HG02759 (cell line): Measurements from ENCODE around the gene KLF9.

Source experiments
- ATAC-seq: cut with Tn5 transposase; IDR thresholded peaks from one replicate; pipeline ENCODE4 v1.9.1; 2021; ENCODE audit warnings: mild to moderate bottlenecking, moderate library complexity; ENCODE audit not compliant: unreplicated experiment

Gene KLF9

DNA sequence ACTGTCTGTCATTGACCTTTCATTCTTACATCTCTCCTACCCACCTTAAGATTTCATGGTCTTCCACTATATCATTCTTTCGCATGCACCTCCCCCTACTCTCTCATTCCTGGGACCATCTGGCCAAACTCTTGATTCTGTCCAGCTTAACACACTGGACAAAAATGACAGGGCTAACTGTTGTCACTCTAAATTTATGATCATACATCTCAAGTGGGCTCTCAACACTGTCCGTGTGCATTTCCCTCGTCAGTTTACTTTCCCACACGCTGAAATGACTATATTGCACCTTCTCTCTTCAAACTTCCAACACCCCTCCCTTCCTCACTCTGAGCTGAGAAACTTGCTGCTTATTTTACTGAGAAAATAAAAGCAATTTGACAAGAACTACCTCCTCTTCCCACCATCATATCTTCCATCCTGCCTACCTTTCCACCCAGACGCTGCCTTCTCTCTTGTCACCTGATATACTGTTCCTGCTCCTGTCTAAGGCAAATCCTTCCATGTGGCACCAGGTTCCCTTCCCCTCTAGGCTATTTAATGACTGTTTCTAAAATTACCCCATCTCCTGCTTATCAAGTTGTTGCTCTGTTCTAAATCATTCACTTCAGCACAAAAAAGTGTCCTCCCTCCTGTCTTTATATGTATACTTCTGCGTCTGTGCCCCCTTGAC lies 8.1 kb upstream of the KLF9 start:
- no peak for ATAC-seq

DNA sequence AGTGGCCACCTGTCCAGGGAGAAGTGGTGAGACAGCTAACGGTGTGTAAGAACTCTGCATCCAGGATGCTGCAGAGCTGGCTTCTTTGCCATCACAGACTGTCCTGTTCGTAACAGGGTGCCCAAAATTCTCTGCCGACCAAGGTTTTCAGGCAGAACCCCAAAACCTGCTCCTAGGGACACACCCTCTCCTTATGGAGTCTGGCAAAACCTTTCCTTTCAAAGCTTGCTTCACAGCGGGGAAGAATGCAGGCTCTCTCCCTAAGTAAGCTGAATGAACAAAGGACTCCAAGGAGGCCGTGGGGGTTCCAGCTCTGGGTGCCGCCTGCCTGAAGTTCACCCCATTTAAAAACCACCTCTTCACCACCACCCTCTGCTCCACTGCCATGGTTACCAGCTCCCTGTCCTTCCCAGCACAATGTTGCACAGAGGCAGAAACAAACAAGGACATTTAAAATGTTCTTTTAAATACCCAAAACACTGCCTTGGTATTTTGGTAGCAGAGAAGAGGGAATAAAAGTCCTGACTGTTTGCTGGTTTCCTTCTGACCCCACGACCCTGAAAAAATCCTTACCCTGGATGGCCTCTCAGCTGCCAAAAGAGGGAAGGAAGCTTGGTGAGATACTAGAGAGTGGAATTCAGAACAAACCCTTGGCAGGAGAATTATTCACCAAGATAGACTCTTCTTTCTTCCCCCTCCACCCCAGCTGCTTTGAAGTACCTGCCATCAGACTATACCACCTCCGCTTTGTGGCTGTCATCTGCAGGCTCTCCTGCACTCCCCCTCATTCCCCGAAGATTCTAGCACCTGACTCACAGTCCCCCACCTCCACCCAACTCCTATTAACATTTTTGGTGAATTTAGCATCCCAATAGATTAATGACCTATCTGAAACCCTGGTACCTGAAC lies 7.1 kb upstream of the KLF9 start:
- ATAC-seq: no peak

DNA sequence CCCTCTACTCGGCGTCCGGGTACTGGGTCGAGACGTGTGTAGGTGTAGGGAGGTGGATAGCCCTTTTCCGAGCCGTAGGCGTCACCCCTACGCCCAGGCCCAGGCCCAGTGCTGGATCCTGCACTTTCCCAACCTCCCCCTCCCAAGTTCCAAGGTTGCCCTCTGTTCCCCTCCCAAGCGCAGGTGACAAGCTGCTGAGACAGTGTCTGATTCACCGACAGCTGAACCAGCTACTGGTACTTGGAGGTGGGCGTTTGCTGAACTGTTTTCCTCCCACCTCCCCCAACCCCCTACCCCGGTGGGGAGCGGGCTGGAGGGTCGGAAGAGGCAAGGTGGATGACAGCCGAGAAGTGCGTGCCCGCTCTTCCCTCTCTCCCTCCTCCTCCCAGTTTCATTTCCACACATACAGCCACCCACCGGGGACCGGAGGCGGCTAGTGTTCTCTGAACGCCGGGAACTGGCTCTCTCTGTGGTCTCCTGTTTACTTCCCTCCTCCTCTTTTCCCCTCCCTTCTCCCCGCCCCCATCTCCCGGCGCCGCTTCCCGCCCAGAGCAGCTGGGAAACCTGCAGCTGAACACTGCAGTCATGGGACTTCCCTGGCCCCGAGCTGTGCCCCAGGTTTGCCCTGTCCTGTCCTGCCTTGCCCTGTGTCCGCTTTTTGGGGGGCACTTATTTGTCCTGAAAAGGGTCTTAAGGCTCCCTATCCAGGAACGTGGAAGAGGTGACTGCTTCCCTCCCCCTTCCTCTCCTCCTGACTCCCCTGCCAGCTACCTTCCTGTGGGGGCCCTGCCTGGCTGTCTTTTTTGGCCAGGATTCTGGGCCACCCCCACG lies 6.2 kb upstream of the KLF9 start:
- ATAC-seq: no peak

DNA sequence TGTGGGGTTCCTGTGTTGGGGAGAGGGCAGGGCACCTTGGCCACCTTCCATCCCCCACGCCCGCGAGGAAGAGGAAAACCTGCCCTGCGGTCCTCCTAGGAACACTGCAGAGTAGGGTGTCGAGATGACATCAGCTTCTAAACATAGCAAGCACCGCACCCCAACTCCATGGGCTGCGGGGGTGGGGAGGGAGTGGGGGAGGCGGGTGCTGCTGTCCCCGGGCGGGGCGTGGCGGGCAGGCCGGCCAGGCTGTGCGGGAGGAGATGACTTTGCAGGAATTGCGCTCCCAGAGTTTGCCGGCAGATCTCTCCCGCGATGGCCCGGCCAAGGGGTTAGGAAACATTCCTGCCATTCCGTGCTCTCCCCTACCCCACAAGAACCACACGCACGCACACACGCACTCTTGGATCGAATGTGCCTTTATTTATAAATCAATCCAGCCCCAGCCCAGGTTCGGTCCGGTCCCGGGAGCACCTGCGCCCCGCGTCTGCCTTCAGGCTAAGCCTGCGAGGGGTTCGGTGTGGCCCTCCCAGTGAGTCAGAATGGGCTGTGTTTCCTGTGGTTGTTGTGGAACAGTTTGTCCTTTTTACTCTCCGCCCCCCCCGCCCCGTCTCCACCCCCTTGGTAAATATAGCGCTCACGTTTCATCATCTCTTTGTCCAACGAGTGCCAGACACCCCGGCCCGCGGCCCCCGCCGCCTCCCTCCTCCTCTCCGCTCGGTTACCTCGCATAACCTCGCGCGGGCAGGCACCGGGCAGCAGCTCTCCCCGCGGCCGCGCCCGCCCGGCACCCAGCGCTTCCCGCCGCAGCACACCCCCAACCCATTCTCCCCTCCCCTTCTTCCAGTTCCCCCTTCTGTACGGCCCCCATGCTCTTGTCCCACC lies 5.3 kb upstream of the KLF9 start:
- ATAC-seq: peak; percentile 41

DNA sequence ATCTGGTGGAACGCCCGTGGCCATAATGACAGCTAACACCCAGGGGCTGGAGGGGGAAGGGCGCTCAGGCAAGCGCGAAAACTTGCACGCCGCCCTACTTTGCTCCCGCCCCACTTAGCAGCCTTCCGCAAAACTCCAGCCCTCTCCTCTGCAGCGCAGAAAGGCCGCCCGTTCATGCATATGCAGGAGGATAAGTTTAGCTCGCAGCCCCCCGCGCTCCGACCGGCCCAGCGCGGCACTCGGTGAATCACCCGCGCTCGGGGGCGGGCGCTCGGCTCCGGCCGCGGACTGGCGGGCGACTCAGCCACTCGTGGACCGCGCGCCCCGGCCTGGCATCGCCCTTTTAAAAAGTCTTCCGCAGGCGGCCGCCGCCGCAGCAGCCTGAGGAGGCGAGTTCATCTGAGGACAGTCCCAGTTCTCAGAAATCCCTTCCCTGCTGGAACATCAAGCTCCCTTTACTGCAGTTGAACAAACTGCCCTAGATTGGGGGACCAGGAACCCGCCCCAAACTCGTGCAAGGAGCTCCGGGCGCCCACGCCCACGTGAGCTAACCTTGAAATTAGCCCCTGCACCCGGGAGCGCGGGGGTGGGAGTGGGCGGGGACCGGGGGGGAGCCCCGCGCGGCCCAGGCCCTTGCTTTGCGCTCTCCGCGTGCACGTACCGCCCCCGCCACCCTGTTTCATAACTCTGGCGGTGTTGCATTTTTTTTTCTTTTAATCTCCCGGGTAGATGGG lies 4.5 kb upstream of the KLF9 start:
- peak; percentile 66 for ATAC-seq

DNA sequence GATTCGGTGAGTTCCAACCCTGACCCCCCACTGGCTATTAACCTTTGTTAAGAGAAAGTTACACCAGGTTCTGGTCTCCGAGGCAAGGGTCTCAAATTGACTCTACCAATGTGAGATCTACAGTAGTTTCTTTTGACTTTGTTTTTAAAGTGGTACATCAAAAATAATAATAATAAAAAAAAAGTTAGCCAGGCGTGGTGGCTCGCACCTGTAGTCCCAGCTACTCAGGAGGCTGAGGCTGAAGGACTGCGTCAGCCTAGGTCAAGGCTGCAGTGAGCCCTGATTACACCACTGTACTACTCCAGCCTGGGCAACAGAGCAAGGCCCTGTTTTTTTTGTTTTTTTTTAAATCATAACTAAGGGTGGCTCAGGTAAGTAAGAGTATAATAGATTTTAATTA lies 1.0 kb upstream of the KLF9 start:
- no peak for ATAC-seq

DNA sequence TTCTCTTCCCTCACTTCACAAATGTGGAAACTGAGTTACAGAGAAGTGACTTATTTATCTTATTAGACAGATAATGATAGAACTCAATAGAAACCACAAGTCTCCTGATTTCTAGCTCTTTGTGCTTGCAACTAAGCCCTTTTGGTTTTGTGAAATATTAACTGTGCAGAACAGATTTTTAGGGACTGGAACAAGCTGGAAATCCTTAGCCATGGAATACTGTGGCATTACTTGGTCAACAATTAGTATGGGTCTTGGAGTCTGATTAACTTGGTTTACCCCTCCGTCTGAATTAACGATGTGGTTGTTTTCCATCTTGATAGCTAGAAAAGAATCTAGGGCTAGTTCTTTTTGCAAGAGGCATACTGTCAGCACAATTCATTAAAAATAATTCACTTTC lies 584 bp upstream of the KLF9 start:
- ATAC-seq: no peak

DNA sequence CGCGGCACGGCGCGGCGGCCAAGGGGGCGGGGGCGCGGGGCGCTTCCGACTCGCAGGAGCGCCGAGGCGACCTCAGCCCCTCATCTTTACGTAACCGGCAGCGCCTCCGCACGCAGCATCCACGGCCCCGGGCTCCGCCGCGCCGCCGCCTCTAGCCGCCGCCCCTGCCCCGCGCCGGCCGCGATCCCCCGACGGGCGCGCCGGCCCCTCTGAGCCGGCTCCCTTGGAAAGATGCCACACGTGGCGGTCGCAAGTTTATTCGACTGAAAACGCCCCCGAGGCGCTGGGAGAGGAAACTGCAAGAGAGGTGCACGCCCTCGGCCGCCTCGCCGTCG lies 1.0 kb downstream of the KLF9 start:
- ATAC-seq: peak; percentile 22

DNA sequence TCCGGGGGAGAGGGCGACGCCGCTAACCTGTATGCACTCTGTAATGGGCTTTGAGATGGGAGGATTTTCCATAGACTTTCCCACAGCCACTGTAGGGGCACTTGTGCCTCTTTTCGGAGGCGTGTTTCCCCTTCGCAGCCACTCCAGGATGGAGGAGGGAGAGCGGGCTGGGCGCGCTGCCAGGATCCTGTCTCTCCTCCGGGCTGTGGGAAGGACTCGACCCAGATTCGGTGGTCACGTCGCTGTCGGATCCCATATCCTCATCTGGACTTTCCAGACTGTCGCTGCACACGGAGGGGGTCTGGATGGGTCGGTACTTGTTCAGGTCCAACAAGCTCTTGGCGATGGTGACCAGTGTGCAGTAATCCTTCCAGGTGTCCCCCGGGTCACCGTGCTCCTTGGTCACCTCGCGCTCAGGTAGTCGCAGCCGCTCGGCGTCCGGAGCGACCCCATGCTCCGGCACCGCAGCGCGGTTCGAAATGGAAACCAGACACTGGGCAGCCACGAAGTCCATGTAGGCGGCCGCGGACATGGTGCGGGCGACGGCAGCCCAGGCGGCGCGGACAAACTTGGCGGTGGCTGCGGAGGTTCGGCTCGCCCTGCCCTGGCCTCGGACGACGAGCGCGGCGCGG lies 1.5 kb downstream of the KLF9 start:
- peak; percentile 0 for ATAC-seq

DNA sequence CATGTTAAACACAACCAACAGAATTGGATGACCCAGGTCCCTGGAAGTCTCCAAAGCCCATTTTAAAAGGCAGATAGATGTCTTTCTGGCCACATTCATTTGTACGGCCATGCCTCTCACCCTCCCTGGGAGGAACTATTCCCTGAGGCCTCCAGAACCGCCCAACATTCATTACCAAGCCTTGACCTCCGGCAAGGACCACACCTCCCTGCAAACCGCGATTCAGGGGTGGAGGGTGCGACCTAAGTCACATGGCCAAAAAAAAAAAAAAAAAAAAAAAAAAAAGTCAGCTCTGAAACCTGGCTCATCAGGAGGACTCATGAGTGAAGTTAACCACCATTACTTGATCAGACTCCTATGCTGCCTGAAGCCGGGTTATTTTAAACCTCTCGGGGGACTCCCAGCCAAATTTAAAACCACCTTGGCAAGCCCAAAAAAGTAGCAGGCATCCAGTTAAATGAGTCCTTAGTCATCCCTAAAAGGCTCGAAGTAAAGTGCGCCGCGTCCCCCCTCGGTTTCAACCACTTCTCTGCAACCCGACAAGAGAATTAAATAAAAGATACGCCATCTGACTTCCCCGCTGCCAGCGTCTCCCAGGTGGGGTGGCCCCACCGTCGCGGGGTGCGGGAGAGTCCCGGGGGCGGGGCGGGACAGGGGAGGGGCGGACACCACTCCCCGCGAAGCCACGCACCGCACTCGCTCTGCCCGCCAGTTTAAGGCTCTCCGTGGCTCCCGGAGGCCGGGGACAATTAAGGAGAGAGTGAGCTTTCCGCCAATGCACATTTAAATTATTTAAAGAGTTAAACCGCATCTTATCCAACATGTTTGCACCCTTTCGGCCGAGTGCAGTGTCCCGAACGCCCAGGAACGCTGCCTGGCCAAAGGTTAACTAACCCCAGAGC lies 2.3 kb downstream of the KLF9 start:
- no peak for ATAC-seq

DNA sequence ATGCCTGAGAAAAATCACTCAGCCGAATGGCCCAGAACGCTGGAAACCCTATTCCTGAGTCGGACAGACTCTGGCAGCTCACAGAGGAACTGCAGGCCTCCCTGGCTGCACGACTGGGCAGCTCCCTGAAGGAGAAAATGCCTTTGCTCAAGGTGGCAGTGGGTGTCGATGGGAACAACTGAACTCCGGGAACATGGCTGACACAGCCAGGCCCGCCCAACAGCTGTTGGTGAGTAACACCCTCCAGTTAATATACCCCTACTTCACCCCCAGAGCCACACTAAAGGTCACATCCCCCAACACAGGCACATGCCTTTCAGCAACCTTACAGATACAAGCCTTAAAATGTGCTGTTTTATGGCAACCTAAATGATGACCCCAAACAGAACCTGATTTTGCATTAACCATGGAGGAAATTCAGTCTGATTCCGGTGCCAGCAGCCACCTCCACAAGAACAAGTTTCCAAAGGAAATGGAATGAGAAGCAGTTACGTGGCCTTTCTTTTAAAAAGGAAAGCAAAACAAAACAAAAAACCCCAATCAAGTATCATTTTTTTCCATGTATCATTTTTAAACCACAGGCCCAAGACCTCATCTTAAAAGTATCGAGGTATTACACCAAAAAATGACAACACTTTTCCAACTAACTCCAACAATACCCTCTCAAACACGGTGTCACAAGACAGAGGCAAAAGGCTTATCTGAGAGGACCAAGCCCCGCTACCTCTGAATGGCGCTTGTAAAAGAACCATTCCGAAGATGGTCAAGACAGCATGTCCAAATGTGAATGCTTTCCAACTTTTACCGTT lies 3.1 kb downstream of the KLF9 start:
- ATAC-seq: no peak

DNA sequence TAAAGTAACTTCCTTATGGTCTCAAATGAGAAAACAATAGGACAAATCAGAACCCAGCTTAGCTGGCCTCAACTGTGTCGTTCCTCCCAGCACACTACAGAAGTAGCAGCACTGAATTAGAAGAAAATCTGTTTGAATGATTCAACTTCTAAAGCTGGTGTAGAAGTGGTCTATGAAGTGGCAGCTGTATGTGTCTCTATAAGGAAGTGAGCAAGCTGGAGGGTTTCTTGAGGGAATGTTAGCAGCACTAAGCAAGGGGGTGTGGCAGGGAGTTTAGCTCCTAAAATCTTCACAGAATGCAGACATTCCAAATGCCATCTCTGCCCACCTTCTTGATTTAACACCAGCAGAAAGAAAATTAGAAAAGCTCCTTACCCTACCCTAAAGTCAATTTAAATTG lies 4.1 kb downstream of the KLF9 start:
- no peak for ATAC-seq

DNA sequence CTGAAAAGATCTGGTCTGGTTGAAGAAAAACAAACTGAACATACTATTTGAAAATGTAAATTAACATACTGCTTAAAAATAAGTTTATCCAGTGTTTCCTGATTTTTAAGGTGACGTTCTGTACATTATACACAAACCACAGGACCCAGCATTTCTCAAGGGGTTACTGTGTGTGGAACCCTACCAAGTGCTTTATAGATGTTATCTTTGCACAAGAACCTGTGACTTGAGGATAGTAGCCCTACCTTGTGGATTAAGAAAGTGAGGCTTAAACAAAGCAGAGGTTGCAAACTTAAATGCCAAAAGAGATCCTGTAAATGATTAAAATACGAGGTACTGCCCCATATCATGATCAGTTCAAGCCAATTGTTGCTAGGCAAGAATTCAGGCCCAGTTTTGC lies 4.7 kb downstream of the KLF9 start:
- no peak for ATAC-seq

DNA sequence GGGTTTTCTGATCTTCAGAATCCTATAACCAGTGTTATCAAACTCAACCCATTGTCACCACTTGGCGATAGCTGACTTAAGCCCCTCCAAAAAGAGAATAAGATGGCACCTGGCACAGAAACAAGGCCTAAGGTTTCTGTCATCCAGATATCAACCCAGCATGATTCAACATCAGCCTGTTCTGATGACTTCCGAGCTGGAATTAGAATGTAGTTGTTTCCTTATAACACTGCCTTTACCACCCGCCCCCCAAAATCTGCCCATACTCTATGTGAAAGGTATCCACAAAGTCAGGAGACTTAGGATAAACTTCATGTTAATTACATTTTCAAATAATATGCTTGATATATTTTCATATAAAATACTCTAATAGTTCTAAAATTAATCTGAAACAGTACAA lies 5.2 kb downstream of the KLF9 start:
- ATAC-seq: no peak

DNA sequence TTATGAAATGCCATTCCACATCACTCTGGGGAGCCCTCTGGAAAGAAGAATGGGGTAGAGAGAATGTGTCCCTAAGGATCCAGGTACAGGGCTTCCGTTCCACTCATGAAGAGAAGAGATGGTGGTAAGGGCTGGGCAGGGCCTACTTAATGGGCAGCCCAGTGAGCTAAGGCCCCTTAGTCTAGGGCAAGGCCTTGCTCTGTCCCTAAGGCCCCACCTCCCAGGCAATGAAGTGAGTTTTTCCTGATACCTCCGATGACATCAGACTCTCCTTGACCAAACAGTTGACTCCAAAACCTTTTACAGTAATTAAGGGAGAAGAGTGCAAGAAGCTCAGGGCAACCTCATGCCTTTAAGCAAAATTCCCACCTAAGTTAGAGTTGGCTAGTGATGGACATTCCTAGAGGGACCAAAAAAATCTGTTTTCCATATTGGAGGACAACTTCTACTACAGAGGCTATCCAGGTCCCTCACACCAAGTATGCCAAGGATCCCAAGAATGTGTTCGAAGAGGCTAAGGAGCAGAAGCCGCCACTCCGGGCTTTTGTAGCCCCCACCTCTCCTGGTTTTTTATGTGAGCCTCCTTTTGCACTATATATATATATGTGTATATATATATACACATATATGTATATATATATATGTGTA lies 5.9 kb downstream of the KLF9 start:
- no peak for ATAC-seq

DNA sequence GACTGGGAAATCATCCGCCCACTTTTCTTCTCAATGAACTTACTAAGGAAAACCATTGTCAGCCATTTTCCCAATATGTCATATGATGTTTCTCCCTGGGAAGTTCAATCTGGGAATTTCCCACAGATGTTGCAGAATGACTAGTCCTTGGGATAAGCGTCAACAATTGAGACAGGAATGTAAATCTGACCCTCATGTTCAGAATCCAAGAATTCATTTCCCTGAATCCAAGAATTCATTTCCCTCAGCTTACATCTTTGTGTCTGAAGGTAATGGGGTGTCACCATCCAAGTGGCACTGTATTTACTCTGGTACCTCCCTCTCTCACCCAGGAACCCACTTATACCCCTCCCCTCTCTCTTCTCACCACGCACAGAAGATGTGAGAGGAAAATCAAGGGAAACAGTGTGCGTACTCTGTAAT lies 7.4 kb downstream of the KLF9 start:
- ATAC-seq: no peak

DNA sequence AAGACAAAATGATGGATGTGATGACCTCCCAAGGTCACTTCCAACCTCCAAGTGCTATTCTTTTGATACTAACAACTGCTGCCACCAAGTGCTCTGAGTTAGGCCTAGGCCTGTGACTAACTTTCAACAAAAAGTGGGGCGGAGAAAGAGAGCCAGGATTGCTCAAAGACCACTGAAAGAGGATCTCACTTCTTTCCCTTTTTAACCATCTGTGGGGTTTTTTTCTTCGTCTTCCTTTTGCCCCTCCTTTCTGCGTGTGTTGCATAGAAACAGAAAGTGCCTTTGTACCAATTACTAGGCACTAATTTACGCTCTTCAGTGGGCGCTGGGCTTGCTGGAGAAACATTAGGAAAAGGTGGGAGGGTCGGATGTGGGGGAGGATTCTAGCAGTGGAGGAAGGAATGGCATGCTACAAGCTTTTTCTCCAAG lies 8.0 kb downstream of the KLF9 start:
- peak; percentile 75 for ATAC-seq
